ENCODE data around the gene PRODH2. TPM values are rescaled to one million over a fixed set of nuclear protein-coding genes. Genes with fewer than 3 reads are reported as not detected.
A peak's percentile ranks its signal among the peaks of the same experiment; 100 is the strongest.

The PRODH2 gene
- total and polyA plus RNA-seq, 2 donors (not counting 3 experiments of a cell fraction or from before 2014, with no cell fraction given), result not detected

DNA sequence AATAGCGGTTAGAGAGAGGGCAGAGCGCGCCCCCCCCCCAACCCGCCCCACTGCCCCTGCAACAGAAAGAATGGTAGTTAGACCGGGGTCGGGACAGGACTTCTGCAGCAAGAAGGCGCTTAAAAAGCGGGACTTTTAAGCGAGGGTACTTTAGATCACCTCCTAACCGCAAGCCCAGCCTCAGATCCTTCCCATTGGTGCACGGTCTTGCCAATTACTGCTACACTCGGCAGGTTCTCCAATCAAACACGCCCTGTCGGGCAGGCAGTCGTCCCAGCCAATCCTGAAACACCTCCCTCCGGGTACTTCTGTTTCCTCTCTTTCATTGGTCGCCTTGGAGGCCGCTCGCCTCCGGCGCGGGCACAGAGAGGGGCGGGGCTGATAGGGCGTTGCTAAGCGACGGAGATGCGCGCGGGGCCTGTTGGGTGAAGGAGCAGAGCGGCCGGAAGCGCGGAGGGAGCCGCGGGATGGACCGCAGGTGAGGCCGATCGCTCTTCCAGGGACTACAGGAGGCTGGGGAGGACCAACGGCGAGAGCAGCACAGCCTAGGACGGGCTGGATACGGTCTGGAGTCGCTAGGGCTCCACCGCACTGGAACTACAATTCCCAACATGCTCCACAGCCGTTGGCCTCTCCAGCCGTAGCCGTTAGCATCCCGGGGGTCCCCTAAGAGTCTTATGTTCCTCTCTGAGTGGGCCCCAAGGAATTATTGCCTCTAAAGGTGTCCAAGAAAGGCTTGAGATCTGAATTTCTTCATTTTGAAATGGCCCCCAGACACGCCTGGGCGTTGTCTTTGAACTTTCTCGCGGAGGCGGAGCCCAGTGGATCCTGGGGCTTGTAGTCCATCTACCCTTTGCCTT is 54.7 kb downstream of the PRODH2 start, which contains the start of gene PROSER3:
Gene PROSER3 (plus strand): TSS at position 428 of the 860 bp plus-strand sequence. CDS start 40 bp downstream, at position 468.
- no peaks in the 10 kb centered on the region for H4K20me1 ChIP-seq (replicated peaks; ENCODE audit: control insufficient read depth, extremely low read depth, insufficient read depth, low read length)
- H3K9me1 ChIP-seq (replicated peaks; ENCODE audit: control insufficient read depth, extremely low read depth, insufficient read depth, low read length), result no peaks in the 10 kb centered on the region
- ChIA-PET POLR2A (interaction anchor here (0.9 to 1.0 kb wide), 2 partner anchors 10 to 17 kb away, joined by 3 to 5 read pairs; partner anchors contain the start of gene LIN37), CTCF (interaction anchor here (0.8 to 0.9 kb wide), 3 partner anchors 10 to 18 kb away, joined by 3 to 4 read pairs (median 3); partner anchors contain the start of gene LIN37)
- peak within 1 kb of the TSS; percentile 75 for H3K4me2 ChIP-seq (ENCODE audit: insufficient read depth, low read length)
- H3K36me3 ChIP-seq (ENCODE audit: control insufficient read depth in 2 of 2, extremely low read depth in 1 of 2, insufficient read depth in 2 of 2, low read length in 2 of 2), result peaks cover 0 to 11% of the 10 kb centered on the region in 2 experiments
- no peaks in the 10 kb centered on the region for H3K9me3 ChIP-seq (replicated peaks; ENCODE audit: control insufficient read depth, insufficient read depth, low read length)
- TSS peak; percentile 59 for BruUV-seq (replicated peaks)
- TF ChIP-seq FOS (IDR thresholded peaks at IDR 0.05; ENCODE audit: borderline replicate concordance, insufficient read depth, low read length) (no peak), GATA2 (IDR thresholded peaks at IDR 0.05; ENCODE audit: insufficient read depth, insufficient read length, low read depth, low read length) (no peak), POLR2AphosphoS5 (IDR thresholded peaks at IDR 0.05; ENCODE audit: insufficient read depth, low read depth, low read length) (peak; percentile 75), JUN (IDR thresholded peaks at IDR 0.05; ENCODE audit: borderline replicate concordance, insufficient read depth, insufficient read length, low read depth) (no peak), POLR2A (IDR thresholded peaks at IDR 0.05; ENCODE audit: low read depth, low read length) (peak; percentile 29), MYC (IDR thresholded peaks at IDR 0.05; ENCODE audit: low read depth, low read length) (no peak), EZH2 (IDR thresholded peaks at IDR 0.05; ENCODE audit: borderline replicate concordance, low read depth, low read length, severe bottlenecking) (no peak)
- dilution Hi-C loops (cut with MboI; ENCODE audit: extremely low pct_ligation_motif_present, low sequenced_read_pairs), result no loop called here
- peak within 1 kb of the TSS; percentile 71 for H2AFZ ChIP-seq (ENCODE audit: low read depth, low read length)
- FAIRE-seq, result peak; percentile 99
- peaks cover 22% of the 10 kb centered on the region for H3K4me1 ChIP-seq (ENCODE audit: control insufficient read depth, extremely low read depth, insufficient read depth, low read length)
- DNase-seq (ENCODE audit: low read depth, low spot score), result peak; percentile 99
- intact Hi-C loops (cut with micrococcal nuclease), result loop anchor here (1.0 to 5.0 kb wide), 6 partner anchors 10 to 296 kb away; partner anchors contain the start of genes ARHGAP33, COX6B1, LIN37 and PSENEN
- H3K9ac ChIP-seq (replicated peaks; ENCODE audit: extremely low read depth, insufficient read depth, low read length), result peak within 1 kb of the TSS; percentile 90
- H3K27me3 ChIP-seq (ENCODE audit: control insufficient read depth in 2 of 2, insufficient read depth in 2 of 2, low read length in 2 of 2), result no peaks in the 10 kb centered on the region
- peak within 1 kb of the TSS; percentile 84 for H3K27ac ChIP-seq (ENCODE audit: insufficient read depth, low read depth, low read length)
- H3K79me2 ChIP-seq (ENCODE audit: control insufficient read depth, insufficient read depth, low read length), result peaks cover 14% of the 10 kb centered on the region
- peak within 1 kb of the TSS; percentile 59 to 89 (median 82) for H3K4me3 ChIP-seq (replicated peaks in 1 of 3; ENCODE audit: insufficient read depth in 1 of 3, low read depth in 1 of 3, low read length in 3 of 3)

Data from endothelial cell of umbilical vein (primary cell).